ENCODE measurements around the gene CTXN1.

DNA sequence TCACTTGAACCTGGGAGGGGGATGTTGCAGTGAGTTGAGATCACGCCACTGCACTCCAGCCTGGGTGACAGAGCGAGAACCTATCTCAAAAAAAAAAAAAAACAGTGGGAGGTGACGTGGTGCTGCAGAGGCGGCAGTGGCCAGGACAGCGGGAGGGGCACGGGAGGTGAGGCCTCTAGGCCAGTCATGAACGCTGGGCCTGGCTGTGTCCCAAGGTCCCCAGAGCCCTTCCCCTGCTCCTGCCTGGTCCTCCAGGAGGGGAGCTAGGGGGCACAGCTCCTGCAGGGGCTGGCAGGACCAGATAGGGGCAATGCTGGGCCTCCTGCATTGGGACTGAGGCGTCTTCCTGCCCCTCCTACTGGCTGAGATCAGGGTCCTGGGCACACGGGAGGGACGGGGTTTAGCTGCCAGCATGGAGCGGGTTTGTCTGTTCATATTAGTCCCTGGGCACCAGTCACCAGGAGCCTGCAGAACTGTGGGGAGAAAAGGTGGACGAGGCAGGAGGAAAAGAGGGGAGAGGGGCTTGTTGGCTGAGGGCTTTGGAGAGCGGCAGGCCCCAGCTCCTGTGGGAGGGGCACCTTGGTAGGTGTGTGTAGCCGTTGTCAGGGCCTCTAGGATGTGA is 17.7 kb downstream of the CTXN1 start:
- TF ChIP-seq, protein P1, sequence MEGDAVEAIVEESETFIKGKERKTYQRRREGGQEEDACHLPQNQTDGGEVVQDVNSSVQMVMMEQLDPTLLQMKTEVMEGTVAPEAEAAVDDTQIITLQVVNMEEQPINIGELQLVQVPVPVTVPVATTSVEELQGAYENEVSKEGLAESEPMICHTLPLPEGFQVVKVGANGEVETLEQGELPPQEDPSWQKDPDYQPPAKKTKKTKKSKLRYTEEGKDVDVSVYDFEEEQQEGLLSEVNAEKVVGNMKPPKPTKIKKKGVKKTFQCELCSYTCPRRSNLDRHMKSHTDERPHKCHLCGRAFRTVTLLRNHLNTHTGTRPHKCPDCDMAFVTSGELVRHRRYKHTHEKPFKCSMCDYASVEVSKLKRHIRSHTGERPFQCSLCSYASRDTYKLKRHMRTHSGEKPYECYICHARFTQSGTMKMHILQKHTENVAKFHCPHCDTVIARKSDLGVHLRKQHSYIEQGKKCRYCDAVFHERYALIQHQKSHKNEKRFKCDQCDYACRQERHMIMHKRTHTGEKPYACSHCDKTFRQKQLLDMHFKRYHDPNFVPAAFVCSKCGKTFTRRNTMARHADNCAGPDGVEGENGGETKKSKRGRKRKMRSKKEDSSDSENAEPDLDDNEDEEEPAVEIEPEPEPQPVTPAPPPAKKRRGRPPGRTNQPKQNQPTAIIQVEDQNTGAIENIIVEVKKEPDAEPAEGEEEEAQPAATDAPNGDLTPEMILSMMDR (conservative IDR thresholded peaks at IDR 0.05): no peak
- no peak for TF ChIP-seq ZFX (IDR thresholded peaks at IDR 0.05)
